Right lobe of liver (tissue), 6 donors: Measurements from ENCODE around the gene RAET1E. TPM values are rescaled to one million over a fixed set of nuclear protein-coding genes. Genes with fewer than 3 reads are reported as not detected.
"Not testable (repeated sequence)": the region's sequence is repeated elsewhere in the genome, so short reads cannot be mapped to it uniquely, and the experiment has no call there.

ENCODE experiments used
- ATAC-seq, 4 donors: fragments of 200-7000 bp; cut with Tn5 transposase; one replicate each; pipeline ENCODE4 v1.9.1; 2020; ENCODE audit warnings: mild to moderate bottlenecking in 4 of 4, moderate library complexity in 4 of 4
- DNase-seq, 3 donors: peaks; one replicate each; pipeline ENCODE4 v3.0.0-alpha.2; 2020
- H3K27ac ChIP-seq, 3 donors: fragments of 200-600 bp; one replicate each; pipeline ENCODE4 v1.8.0; 2022
- H3K27me3 ChIP-seq, 2 donors: fragments of 200-600 bp; one replicate each; pipeline ENCODE4 v1.8.0; 2022
- H3K36me3 ChIP-seq, 4 donors: fragments of 200-600 bp; sonication (generic) in 1 of 4; one replicate each; pipeline versions ENCODE4 v1.5.1 to v1.8.0; 2017 to 2022; ENCODE audit warnings: control low read depth in 1 of 4
- H3K4me1 ChIP-seq, 4 donors: fragments of 200-600 bp; sonication (generic) in 1 of 4; one replicate each; pipeline versions ENCODE4 v1.5.1 to v1.8.0; 2017 to 2022; ENCODE audit warnings: control low read depth in 1 of 4
- H3K4me3 ChIP-seq, 3 donors: fragments of 200-600 bp; one replicate each; pipeline ENCODE4 v1.8.0; 2022
- H3K9me3 ChIP-seq, 4 donors: fragments of 200-600 bp; sonication (generic) in 1 of 4; one replicate each; pipeline versions ENCODE4 v1.5.1 to v1.8.0; 2017 to 2022; ENCODE audit warnings: control low read depth in 1 of 4
- POLR2A ChIP-seq: fragments of 450-650 bp; IDR thresholded peaks from one replicate; pipeline ENCODE4 v1.6.1; 2017; ENCODE audit warnings: antibody characterized with exemption, mild to moderate bottlenecking
- WGBS: methylation state at CpG from one replicate; pipeline ENCODE4 v1.1.6; 2018; ENCODE audit warnings: low coverage, low lambda C conversion rate; ENCODE audit not compliant: insufficient coverage; ENCODE audit errors: missing lambda C conversion rate; 5-methylcytosine and 5-hydroxymethylcytosine counted together
- intact Hi-C, 2 donors: fragments of 100-400 bp; cut with DNase I; formaldehyde crosslinking; loops; one replicate each; pipeline versions ENCODE4 v1.11.2 to v1.14.1; 2022
- total RNA-seq, 6 experiments: library from RNA; depleted of rRNA in 2 of 6; stranded (reverse); fragments of >200 nt in 2 of 6; fragmentation: NEBNext Ultra II Directional in 3 of 6; extraction: Animal tissue kit (Norgen Biotek cat#: 25700) in 3 of 6; gene quantifications; one replicate each; pipeline versions ENCODE4 v1.1.0 to v1.2.4, GENCODE V29; 2016 to 2023
- TF ChIP-seq, protein P1 (sequence below), 4 donors: fragments of 200-600 bp in 3 of 4; fragments of 450-650 bp in 1 of 4; IDR thresholded peaks; one replicate each; pipeline versions ENCODE4 v1.5.1 to v1.8.0; 2016 to 2022; ENCODE audit warnings: antibody characterized with exemption in 4 of 4, mild to moderate bottlenecking in 2 of 4
- donor health status: DM: no; HTN: yes; CAD: no.
- donor health status: DM: no; HTN: no; CAD: no.
- donor health status: DM: no; HTN: no; CAD: no.
- donor health status: DM: no; HTN: yes; CAD: no.
- donor health status: DM: no; HTN: yes; CAD: no.

The RAET1E gene
- total RNA-seq, 6 experiments from 2014 or later: not detected

DNA sequence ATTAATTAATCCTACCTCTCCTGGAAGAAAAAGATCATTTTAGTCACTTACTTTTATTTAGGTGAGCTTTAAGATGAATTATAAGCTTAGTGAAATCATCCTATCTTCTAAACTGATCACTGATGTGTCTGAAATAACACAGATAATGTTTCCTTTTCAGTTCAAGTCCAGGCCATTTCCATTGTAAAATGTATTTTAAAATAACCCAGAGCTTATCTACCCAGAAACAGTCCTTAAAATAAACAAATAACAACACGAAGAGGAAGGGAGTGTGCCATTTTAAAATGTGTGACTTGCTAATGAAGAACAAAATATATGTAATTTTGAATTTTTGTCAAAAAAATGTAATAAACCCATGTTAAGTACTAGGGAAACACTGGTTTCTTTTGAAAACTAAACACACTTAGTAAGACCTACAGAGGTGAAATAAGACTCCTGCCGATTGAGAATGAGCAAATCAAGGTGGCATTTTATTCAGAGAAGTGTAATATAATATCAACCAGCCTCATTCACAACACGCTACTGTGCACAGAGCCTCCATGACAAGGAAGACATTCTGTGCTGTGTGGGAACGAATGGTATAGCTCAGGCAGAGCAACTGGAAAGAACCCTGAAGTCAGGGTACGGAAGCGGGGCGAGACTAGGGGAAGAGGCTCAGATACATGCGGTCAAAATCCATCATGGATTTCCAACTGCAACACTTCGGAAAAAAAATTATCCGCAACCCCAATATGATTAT, 41.5 kb downstream of the RAET1E start:
- Histone ChIP-seq H3K4me3 (no peak overlapping the region), H3K4me1 (peaks cover 0 to 19% (median 8%) of the 10 kb centered on the region in 4 donors), H3K27ac (no peak overlapping the region), H3K36me3 (no peaks in the 10 kb centered on the region), H3K9me3 (no peaks in the 10 kb centered on the region), H3K27me3 (no peaks in the 10 kb centered on the region)
- TF ChIP-seq, protein P1, sequence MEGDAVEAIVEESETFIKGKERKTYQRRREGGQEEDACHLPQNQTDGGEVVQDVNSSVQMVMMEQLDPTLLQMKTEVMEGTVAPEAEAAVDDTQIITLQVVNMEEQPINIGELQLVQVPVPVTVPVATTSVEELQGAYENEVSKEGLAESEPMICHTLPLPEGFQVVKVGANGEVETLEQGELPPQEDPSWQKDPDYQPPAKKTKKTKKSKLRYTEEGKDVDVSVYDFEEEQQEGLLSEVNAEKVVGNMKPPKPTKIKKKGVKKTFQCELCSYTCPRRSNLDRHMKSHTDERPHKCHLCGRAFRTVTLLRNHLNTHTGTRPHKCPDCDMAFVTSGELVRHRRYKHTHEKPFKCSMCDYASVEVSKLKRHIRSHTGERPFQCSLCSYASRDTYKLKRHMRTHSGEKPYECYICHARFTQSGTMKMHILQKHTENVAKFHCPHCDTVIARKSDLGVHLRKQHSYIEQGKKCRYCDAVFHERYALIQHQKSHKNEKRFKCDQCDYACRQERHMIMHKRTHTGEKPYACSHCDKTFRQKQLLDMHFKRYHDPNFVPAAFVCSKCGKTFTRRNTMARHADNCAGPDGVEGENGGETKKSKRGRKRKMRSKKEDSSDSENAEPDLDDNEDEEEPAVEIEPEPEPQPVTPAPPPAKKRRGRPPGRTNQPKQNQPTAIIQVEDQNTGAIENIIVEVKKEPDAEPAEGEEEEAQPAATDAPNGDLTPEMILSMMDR (IDR thresholded peaks at IDR 0.05): no peak
- no peak for TF ChIP-seq POLR2A
- 90% methylated on average over 10 of the region's 10 CpGs for WGBS
- DNase-seq (no peak), ATAC-seq (no peak)
- intact Hi-C loops: no loop called here

DNA sequence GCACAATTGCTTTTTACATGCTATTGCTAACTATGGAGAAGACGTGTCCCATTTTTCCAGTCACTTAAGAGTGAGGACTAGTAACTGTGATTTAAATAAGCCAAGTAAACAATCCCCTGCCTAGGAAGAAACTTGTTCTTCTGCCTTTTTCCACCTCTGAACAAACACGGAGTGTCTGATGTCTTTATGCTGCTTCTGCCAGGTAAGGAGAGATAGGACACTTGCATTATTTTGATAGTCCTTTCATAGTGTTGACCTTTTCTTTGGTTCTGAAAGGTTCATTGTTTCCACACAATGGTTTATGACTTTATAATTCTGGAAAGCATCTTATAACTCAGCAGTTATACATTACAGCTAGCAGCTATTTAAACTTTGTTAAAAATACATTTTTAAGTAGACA, 42.2 kb downstream of the RAET1E start:
- TF ChIP-seq POLR2A: no peak
- TF ChIP-seq, protein P1 (IDR thresholded peaks at IDR 0.05): no peak
- Histone ChIP-seq H3K4me3 (no peak overlapping the region), H3K27ac (no peak overlapping the region), H3K36me3 (no peaks in the 10 kb centered on the region), H3K4me1 (peaks cover 0 to 14% (median 5%) of the 10 kb centered on the region in 4 donors), H3K27me3 (no peaks in the 10 kb centered on the region), H3K9me3 (no peaks in the 10 kb centered on the region)
- intact Hi-C loops: no loop called here
- ATAC-seq: no peak
- DNase-seq: no peak
- WGBS: 88% methylated on average over 2 of the region's 2 CpGs

- peaks cover 0 to 8% (median 4%) of the 10 kb centered on the region in 4 donors for H3K4me1 ChIP-seq
- H3K4me3 ChIP-seq: no peak overlapping the region
- TF ChIP-seq POLR2A: no peak
- TF ChIP-seq, protein P1 (IDR thresholded peaks at IDR 0.05): no peak
- H3K27ac ChIP-seq: no peak overlapping the region
- intact Hi-C loops: no loop called here
- WGBS: 79% methylated on average over 5 of the region's 5 CpGs
- peak in 1 of 4 donors; percentile 25 for ATAC-seq
- DNase-seq: no peak
- no peaks in the 10 kb centered on the region for H3K36me3 ChIP-seq
- H3K9me3 ChIP-seq: no peaks in the 10 kb centered on the region
- H3K27me3 ChIP-seq: no peaks in the 10 kb centered on the region
Observed at GRCh38 chr6:149855040-149855654, 42.8 kb downstream of the RAET1E start.

- intact Hi-C loops: no loop called here
- H3K4me1 ChIP-seq: peaks cover 0 to 7% (median 1%) of the 10 kb centered on the region in 4 donors
- ATAC-seq: no peak
Observed at GRCh38 chr6:149854532-149854931, 43.4 kb downstream of the RAET1E start.

GRCh38 chr6:149854017-149854416, 43.9 kb downstream of the RAET1E start:
- H3K4me1 ChIP-seq, DNase-seq, H3K36me3 ChIP-seq, ATAC-seq, H3K9me3 ChIP-seq, H3K4me3 ChIP-seq, H3K27me3 ChIP-seq, intact Hi-C loops, H3K27ac ChIP-seq: not testable (repeated sequence)
- WGBS: 96% methylated on average over 4 of the region's 4 CpGs

More at GRCh38 chr6:149854532-149854931, 43.4 kb downstream of the RAET1E start:
- 69% methylated on average over 6 of the region's 6 CpGs for WGBS
- TF ChIP-seq POLR2A: no peak
- TF ChIP-seq, protein P1 (IDR thresholded peaks at IDR 0.05): no peak
- Histone ChIP-seq H3K27me3 (no peaks in the 10 kb centered on the region), H3K4me3 (no peak overlapping the region), H3K27ac (no peak overlapping the region), H3K9me3 (no peaks in the 10 kb centered on the region), H3K36me3 (no peaks in the 10 kb centered on the region)
- no peak for DNase-seq
